KBM-7 (cell line): ENCODE data around the gene SLC4A1.

Experiments
- DNase-seq: peaks from one replicate; pipeline ENCODE4 v3.0.0-alpha.2; 2015
- in situ Hi-C: fragments of 300-500 bp; cut with MboI; formaldehyde crosslinking; loops from 2 replicates; pipeline ENCODE4 v1.14.3; 2020; ENCODE audit warnings: low sequenced_read_pairs, low pct_unique_long_range_greater_than_20kb, mixed read lengths

Gene SLC4A1

DNA sequence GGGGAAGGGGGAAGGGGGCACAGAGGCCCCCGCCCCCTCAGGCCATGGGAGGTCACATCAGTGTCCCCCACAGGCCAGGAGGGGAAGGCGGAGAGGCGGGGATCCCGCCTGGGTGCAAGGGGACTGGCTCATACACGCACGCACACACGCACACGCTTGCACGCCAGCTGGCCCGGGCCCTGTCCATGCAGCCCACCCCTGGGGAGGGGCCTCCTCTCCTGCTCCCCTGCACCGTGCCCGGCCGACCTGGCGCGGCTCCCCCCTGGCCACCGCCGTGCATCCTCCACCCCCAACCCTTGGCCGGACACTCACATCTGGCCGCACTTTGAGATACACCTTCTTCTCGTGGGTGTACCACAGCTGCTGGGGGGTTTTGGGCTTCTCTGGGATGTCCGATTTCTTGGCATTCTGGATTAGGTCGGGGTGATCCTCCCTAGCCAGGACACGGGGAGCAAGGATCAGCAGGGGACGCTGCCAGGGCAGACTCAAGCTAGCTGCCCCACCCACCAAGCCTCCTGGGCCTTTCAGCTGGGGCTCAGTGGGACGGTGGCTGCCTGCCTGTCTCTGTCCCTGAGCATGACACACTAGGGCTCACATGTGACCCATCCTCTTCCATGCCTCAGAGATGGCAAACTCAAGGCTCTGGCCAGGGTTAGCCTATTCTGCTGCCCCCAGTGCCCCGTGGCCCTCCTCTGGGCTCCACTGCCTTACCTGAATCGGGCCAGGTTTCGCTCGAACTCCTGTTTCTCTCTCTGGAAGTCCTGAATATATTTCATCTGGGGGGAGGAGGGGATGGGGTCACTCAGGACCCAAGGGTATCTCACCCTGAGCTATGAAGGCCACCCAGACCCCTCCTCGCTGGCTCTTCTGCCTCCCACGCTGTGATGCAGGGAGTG lies 55.2 kb downstream of the SLC4A1 start:
- no peak for DNase-seq
- in situ Hi-C loops, result loop anchor here (10.0 kb wide), 1 partner anchor 112 kb away; the partner anchor contains the start of gene SLC25A39

DNA sequence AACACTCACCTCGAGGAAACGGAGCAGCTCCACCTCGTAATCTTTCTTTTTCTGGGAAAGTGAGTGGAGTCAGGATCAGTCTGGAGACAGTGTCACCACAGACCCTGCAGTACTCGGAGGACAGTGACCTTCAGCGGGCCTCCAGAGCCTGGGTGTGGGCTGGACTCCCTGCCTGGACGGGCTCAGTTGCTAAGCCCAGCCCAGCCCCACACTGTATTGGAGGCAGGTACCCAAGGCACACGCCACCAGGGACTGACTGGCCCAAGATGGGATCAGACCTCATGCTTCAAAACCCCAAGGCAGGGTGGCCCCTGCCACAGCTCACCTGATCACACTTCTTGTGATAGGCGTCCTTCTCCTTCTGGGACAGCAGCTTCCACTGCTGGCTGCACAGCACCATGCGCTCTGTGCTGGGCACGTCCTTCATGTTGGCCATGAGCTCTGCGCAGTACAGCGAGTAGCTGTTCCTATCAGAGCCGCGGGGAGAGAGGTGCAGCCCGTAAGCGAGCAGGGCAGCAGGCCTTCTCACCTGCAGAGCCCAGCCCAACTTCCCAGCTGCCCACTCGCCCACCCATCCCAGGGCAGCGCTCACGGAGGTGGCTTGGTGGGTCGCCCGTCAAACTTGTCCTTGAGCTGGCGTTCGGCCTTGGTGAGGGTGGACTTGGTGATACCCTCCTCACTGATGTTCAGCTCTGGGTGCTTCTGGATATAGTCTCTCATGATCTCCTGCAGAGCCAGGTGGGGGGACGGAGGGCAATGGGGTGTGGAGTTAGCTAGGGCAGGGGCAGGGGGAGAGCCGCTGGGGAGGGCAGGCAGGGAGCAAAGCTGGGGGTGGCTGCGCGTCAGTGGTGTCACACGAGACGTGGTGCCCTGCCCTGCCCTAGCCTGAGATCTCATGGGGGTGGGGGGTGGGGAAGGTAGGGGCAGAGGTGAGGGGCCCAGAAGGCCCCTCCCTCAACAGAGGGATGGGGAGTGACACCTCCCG lies 56.4 kb downstream of the SLC4A1 start:
- in situ Hi-C loops, result loop anchor here (10.0 kb wide), 1 partner anchor 113 kb away; the partner anchor contains the start of gene SLC25A39
- no peak for DNase-seq

DNA sequence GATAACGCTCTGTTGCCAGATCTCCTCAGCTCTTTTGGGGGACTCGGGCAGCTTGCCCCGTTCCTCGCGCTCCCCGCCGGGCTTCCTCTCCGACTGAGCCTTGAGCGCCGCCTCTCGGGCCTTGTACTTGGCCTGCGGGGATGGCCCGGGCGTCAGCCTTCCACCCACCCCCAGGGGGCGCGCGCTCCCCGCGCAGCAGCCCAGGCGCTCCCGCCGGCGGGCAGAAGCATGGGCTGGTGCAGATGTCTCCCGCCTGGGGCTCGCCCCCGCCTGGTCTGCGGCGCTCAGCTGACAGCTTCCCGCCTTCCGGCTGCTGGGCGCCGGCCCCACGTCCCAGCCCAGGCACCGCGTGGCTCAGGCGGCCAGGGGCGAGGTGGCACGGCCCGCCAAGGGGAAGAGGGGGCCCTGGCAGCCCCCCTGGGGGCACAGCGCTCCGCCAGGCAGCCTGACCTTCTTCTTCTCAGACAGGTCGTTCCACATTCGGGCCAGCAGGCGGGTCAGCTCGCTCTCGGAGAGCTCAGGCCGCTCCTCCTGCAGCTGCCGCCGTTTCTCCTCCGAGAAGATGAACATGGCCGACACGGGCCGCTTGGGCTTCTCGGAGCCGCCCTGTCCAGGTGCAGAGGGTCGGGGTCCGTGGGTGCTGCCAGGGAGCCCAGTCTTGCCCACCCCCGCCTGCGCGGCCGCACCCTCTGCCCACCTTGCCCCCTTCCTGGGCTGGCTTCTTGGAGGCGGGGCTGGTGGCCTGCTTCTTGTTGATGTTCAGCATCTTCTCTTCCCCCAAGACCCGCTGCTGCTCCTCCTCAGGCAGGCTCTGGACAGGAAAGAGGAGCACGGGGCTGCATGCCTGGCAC lies 57.4 kb downstream of the SLC4A1 start:
- peak; percentile 94 for DNase-seq
- in situ Hi-C loops, result loop anchor here (10.0 kb wide), 1 partner anchor 114 kb away; the partner anchor contains the start of gene SLC25A39

DNA sequence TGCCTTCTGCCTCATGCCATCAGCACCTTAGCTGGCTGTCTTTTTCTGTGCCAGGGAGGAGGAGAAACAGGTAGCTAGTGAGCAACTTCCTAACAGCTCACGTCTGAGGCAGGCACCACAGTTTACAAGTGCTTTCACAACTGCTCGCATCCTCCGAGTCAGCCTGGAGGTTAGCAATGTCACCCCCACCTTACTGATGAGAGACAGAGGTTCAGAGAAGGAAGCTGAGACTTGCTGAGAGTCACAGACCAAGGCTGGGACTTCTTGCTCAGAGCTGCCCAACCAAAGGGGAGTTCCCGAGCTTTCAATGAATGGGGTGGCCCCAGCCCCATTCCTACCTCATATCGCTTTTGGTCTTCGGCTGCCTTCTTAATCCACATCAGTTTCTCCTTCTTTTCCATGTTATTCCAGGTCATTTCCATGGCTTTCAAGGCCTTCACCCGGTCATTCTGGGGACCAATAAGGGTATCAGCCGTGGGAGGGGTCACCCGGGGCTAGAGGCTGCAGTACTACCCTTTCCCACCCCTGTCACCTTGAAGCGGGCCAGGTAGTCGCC lies 58.1 kb downstream of the SLC4A1 start:
- DNase-seq, result no peak
- in situ Hi-C loops, result loop anchor here (10.0 kb wide), 1 partner anchor 115 kb away; the partner anchor contains the start of gene SLC25A39

GRCh38 chr17:44207743-44208142 lies 60.2 kb downstream of the SLC4A1 start:
- DNase-seq, result no peak
- in situ Hi-C loops, result no loop called here

DNA sequence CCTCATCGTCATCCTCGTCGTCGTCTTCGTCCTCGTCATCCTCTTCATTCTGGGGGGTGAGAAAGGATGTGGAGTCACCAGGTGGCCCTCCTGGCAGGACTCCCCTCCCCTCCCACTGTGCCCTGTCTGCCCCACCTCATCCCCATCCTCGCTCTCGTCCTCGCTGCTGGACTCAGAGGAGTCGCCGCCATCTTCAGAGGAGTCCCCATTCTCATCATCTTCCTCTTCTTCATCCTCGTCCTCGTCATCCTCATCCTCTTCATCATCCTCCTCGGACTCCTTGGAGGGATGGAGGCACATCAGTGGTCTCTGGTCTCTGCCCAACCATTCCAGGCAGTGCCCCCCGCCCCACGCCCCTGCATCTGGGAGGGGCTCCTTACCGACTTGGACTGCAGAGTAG lies 60.6 kb downstream of the SLC4A1 start:
- in situ Hi-C loops, result no loop called here
- DNase-seq, result no peak

DNA sequence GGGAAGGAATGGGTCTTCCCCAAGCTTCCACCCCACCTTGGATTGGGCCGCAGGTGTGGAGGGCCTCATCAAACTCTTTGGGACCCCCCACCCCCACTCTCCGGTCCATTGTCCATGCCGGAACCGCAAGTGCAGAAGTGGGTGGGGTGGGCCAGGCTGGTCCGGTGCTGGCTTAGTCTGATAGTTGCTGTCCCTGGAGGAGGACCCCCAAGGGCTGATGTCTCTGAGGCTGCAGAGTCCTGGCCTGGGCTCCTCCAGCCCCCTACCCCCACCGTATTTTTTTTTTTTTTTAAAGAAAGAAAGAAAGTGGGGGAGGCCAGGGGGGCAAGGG lies 61.1 kb downstream of the SLC4A1 start:
- in situ Hi-C loops, result no loop called here

DNA sequence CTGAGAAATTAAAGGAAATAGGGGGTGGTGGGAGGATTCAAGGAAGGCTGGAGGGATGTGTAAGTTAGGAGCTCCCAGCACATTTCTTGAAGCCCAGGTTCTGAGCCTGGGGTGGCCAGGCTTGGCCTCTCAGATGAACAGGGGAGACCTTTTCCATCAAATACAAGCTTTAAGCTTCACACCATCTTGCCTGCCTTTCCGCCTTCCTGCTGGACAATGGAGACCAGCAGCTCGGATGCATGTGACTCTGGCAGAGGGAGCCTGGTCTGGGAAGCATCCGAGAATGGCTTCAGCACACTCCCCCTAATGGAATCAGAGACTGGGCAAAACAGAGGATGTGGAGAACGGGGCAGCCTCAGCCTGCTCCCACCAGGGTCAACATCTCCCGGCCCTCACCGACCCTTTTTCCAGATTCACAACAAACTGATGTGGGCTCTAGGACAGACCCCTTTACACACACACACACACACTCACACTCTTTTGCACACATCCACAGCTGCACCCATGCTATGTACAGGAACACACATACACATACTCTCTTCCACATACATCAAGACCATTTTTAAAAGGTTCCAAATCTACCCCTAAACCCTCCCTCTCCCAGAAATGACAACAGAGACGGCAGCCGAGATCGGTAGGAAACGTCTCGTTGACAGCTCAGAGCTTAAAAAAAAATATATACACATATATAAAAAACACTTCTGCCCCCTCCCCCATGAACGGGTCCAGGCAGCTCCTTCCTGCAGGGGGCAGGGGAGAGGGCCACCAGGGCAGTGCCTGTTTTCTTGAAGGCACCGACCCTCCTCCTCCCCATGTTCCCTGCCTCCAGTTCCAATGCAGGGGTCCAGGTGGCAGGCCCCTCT lies 61.7 kb downstream of the SLC4A1 start:
- in situ Hi-C loops, result no loop called here
- no peak for DNase-seq

More for the DNA sequence above, 61.1 kb downstream of the SLC4A1 start:
- DNase-seq, result no peak

GRCh38 chr17:44204441-44204882 lies 63.5 kb downstream of the SLC4A1 start:
- in situ Hi-C loops, result no loop called here
- DNase-seq, result no peak

- in situ Hi-C loops, result no loop called here
- DNase-seq, result peak; percentile 94
Observed at GRCh38 chr17:44203731-44204440, 64.0 kb downstream of the SLC4A1 start.

DNA sequence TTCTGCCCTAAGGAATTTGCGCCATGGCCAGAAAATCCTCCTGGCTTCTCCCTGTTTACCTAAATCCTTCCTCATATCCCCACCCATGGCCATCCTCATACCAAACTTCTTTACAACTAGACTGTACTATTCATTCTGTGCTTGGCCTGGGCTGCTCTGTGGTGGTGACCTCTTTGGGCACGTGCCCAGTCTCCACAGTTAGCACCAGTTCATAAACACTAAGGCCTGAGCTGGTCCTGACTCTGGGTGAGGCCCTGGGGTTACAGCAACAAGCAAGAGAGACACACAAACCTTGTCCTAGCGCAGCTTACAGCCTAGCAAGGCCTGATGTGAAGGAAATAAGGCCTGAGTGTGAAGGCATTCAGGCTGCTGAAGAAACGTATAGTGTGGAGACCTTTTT lies 65.2 kb downstream of the SLC4A1 start:
- no peak for DNase-seq
- in situ Hi-C loops, result no loop called here

DNA sequence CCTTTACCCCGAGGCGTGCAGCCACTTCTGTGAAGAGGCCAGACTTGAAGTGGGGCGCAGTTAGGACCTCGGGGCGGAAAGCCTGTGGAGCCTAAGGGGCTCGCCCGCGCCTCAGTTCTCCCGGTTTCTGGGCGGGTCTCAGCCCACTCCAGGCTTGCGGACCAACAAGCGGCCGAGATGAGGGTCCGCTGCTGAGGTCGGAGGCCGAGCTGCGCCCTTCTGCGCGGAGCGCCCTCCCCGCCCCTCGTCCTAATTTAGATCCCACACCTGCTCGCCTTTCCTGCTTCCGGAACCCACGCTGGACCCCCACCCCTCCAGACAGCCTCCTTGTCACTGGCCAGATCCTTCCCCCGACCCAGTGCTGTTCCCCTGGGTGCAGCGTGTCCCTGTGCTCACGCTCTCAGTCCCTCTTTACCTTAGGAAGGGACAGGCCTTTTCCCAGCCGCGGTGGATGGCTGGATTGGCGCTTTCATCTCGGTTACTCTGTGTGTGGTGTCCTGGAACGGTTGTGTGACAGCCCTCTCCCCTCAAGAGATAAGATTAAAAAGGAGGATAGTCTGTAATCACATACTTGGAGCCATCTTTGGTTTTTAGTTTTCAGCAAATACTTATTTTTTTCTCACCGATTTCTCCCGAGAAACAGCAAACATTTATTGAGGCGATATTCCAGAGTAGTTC lies 67.3 kb downstream of the SLC4A1 start:
- in situ Hi-C loops, result no loop called here

GRCh38 chr17:44199553-44200477 lies 68.1 kb downstream of the SLC4A1 start, which contains the start of gene ATXN7L3:
TSS of gene ATXN7L3 (minus strand) at chr17:44199884. CDS start at chr17:44198070, 1,814 bp downstream.
- in situ Hi-C loops, result no loop called here
- DNase-seq, result peak; percentile 93

More for the DNA sequence above, 67.3 kb downstream of the SLC4A1 start:
- DNase-seq, result no peak

DNA sequence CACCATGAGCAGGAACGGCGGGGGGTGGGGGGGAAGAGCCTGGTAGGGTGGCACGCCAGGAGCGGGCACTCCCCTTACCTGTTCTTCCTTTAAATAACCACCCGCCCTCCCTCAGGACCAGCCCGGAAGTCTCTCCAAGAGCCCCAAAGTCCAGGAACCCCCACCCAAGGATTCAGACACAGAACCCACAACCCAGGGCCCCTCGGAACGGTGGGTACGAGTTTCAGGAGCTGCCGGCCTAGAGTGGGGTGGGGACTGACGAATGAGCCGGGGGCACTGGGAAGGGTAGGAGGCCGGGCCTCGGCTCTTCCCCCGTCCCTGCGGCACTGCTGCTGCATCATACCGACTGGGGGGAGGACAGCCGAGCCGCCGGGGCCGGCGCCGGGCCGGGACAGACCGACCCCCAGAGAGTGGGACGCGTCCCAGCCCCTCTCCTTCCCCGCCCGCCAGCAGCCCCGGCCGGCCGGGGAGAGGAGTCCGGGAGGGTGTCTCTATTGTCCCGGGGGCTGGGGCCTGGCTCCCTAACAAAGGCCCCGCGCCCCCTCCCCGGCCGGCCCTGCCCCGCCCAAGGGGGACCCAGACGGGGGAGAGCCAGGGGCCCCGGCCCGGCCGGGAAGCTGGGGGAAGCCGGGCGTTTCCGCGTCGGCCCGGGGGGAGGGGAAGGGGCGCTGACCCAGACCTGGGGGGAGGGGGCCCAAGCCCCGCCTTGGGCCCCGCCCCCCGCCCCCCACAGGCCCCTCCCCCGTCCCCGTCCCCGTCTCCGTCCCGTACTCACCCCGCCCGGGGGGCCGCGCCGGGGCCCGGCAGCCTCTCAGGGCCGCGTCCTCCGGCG lies 69.0 kb downstream of the SLC4A1 start:
- peak; percentile 43 for DNase-seq
- in situ Hi-C loops, result no loop called here
